Measurements from ENCODE around the gene DCUN1D1.

- TF ChIP-seq GATA2 (IDR thresholded peaks at IDR 0.05; ENCODE audit: low read depth, low read length) (no peak), GATA3 (IDR thresholded peaks at IDR 0.05; ENCODE audit: low read depth, low read length) (no peak)
These were observed 25.6 kb downstream of the DCUN1D1 start for GRCh38 chr3:182954553-182955235.

All from SH-SY5Y (cell line).